Neural progenitor cell (in vitro differentiated cells): Measurements from ENCODE around the gene PTX3. TPM values are rescaled to one million over a fixed set of nuclear protein-coding genes. Genes with fewer than 3 reads are reported as not detected.

Source experiments
- DNase-seq: peaks from one replicate; pipeline ENCODE4 v3.0.0-alpha.2; 2016; ENCODE audit warnings: low spot score
- H2AFZ ChIP-seq: fragments of 200-600 bp; sonication (generic); replicated peaks from 2 replicates; pipeline ENCODE4 v1.6.1; 2016; ENCODE audit warnings: antibody characterized with exemption
- H3F3A ChIP-seq: fragments of 200-600 bp; sonication (generic); 2 replicates; pipeline ENCODE4 v1.6.1; 2016; ENCODE audit warnings: antibody characterized with exemption, low read depth
- H3K27ac ChIP-seq: fragments of 200-600 bp; sonication (generic); 2 replicates; pipeline ENCODE4 v1.5.1; 2016; ENCODE audit warnings: mild to moderate bottlenecking
- H3K27me3 ChIP-seq: fragments of 200-600 bp; sonication (generic); 2 replicates; pipeline ENCODE4 v1.6.1; 2016; ENCODE audit warnings: mild to moderate bottlenecking, moderate library complexity
- H3K36me3 ChIP-seq: fragments of 200-600 bp; sonication (generic); 2 replicates; pipeline ENCODE4 v1.5.1; 2016
- H3K4me1 ChIP-seq: fragments of 200-600 bp; sonication (generic); 2 replicates; pipeline ENCODE4 v1.6.1; 2016; ENCODE audit warnings: mixed run types
- H3K4me2 ChIP-seq: fragments of 200-600 bp; sonication (generic); 2 replicates; pipeline ENCODE4 v1.6.1; 2016
- H3K4me3 ChIP-seq: fragments of 200-600 bp; sonication (generic); 2 replicates; pipeline ENCODE4 v1.5.1; 2016
- H3K79me2 ChIP-seq: fragments of 200-600 bp; sonication (generic); 2 replicates; pipeline ENCODE4 v1.6.1; 2016; ENCODE audit warnings: low read depth
- H3K9ac ChIP-seq: fragments of 200-600 bp; sonication (generic); 2 replicates; pipeline ENCODE4 v1.6.1; 2016
- H3K9me3 ChIP-seq: fragments of 200-600 bp; sonication (generic); 2 replicates; pipeline ENCODE4 v1.5.1; 2016; ENCODE audit warnings: low read depth
- H4K20me1 ChIP-seq: fragments of 200-600 bp; sonication (generic); 2 replicates; pipeline ENCODE4 v1.6.1; 2016; ENCODE audit warnings: low read depth
- H3K27ac Mint-ChIP-seq: 3 replicates; pipeline ENCODE4 v1.8.0; 2021; ENCODE audit warnings: mixed read lengths
- H3K27me3 Mint-ChIP-seq: 2 replicates; pipeline ENCODE4 v1.8.0; 2022; ENCODE audit warnings: low read depth, mild to moderate bottlenecking, inconsistent platforms, moderate library complexity, mixed read lengths; ENCODE audit not compliant: insufficient read depth
- H3K36me3 Mint-ChIP-seq: 3 replicates; pipeline ENCODE4 v1.8.0; 2021; ENCODE audit warnings: mixed read lengths
- H3K4me1 Mint-ChIP-seq: 3 replicates; pipeline ENCODE4 v1.8.0; 2021; ENCODE audit warnings: mixed read lengths
- H3K4me3 Mint-ChIP-seq: 3 replicates; pipeline ENCODE4 v1.8.0; 2021; ENCODE audit warnings: mild to moderate bottlenecking, moderate library complexity, mixed read lengths
- H3K9me3 Mint-ChIP-seq: 3 replicates; pipeline ENCODE4 v1.8.0; 2020; ENCODE audit warnings: mixed read lengths
- CTCF ChIP-seq: fragments of 200-600 bp; sonication (generic); IDR thresholded peaks from 2 replicates; pipeline ENCODE4 v1.5.1; 2017; ENCODE audit warnings: antibody characterized with exemption, mild to moderate bottlenecking
- EZH2 ChIP-seq: fragments of 200-600 bp; sonication (generic); IDR thresholded peaks from 2 replicates; pipeline ENCODE4 v1.6.1; 2017; ENCODE audit warnings: antibody characterized with exemption, mild to moderate bottlenecking, moderate library complexity
- EZH2phosphoT487 ChIP-seq: fragments of 200-600 bp; sonication (generic); IDR thresholded peaks from 2 replicates; pipeline ENCODE4 v1.6.1; 2017; ENCODE audit warnings: antibody characterized with exemption
- total RNA-seq: library from RNA; depleted of rRNA; stranded (reverse); fragments of >200 nt; gene quantifications from 2 replicates; pipeline ENCODE4 v1.2.3, GENCODE V29; 2015; ENCODE audit warnings: low replicate concordance

Gene PTX3
- total RNA-seq, 1 donor from 2014 or later: 9.0 TPM

- DNase-seq: no peak
- Histone ChIP-seq H3K27me3 (no peaks in the 10 kb centered on the region), H3K4me1 (no peaks in the 10 kb centered on the region), H3K27ac (no peak overlapping the region), H2AFZ (no peak overlapping the region), H3K4me2 (no peak overlapping the region), H3K9ac (no peak overlapping the region), H3F3A (no peaks in the 10 kb centered on the region), H3K36me3 (no peaks in the 10 kb centered on the region), H3K9me3 (no peaks in the 10 kb centered on the region), H3K4me3 (no peak overlapping the region), H3K79me2 (no peaks in the 10 kb centered on the region), H4K20me1 (no peaks in the 10 kb centered on the region)
- peaks cover 7% of the 10 kb centered on the region for H3K9me3 Mint-ChIP-seq
- no peak overlapping the region for H3K27ac Mint-ChIP-seq
- TF ChIP-seq EZH2phosphoT487: no peak
- TF ChIP-seq CTCF: no peak
- no peak for TF ChIP-seq EZH2
- no peak overlapping the region for H3K4me3 Mint-ChIP-seq
- no peaks in the 10 kb centered on the region for H3K27me3 Mint-ChIP-seq
- no peaks in the 10 kb centered on the region for H3K4me1 Mint-ChIP-seq
- peaks cover 22% of the 10 kb centered on the region for H3K36me3 Mint-ChIP-seq
Observed at GRCh38 chr3:157472648-157473047, 36.0 kb downstream of the PTX3 start.

- Histone ChIP-seq H3K79me2 (no peaks in the 10 kb centered on the region), H3K9ac (no peak overlapping the region), H3K4me3 (no peak overlapping the region), H2AFZ (no peak overlapping the region), H3K4me2 (no peak overlapping the region), H3K27me3 (no peaks in the 10 kb centered on the region), H3K27ac (no peak overlapping the region), H3F3A (no peaks in the 10 kb centered on the region), H3K4me1 (no peaks in the 10 kb centered on the region), H3K9me3 (no peaks in the 10 kb centered on the region), H4K20me1 (no peaks in the 10 kb centered on the region), H3K36me3 (no peaks in the 10 kb centered on the region)
- DNase-seq: no peak
- peaks cover 9% of the 10 kb centered on the region for H3K9me3 Mint-ChIP-seq
- H3K36me3 Mint-ChIP-seq: peaks cover 16% of the 10 kb centered on the region
- H3K27me3 Mint-ChIP-seq: no peaks in the 10 kb centered on the region
- TF ChIP-seq CTCF: no peak
- no peak for TF ChIP-seq EZH2
- TF ChIP-seq EZH2phosphoT487: no peak
- no peak overlapping the region for H3K27ac Mint-ChIP-seq
- no peaks in the 10 kb centered on the region for H3K4me1 Mint-ChIP-seq
- H3K4me3 Mint-ChIP-seq: no peak overlapping the region
Observed at GRCh38 chr3:157475921-157476414, 39.3 kb downstream of the PTX3 start.

GRCh38 chr3:157477441-157477840 lies 40.8 kb downstream of the PTX3 start:
- H3K79me2 ChIP-seq: no peaks in the 10 kb centered on the region
- H3F3A ChIP-seq: no peaks in the 10 kb centered on the region
- TF ChIP-seq EZH2: no peak
- TF ChIP-seq CTCF: no peak
- no peak for TF ChIP-seq EZH2phosphoT487
- Mint-ChIP-seq H3K4me3 (no peak overlapping the region), H3K27me3 (no peaks in the 10 kb centered on the region), H3K9me3 (peaks cover 22% of the 10 kb centered on the region), H3K36me3 (peaks cover 26% of the 10 kb centered on the region), H3K4me1 (no peaks in the 10 kb centered on the region), H3K27ac (no peak overlapping the region)
- no peaks in the 10 kb centered on the region for H3K36me3 ChIP-seq
- H3K4me2 ChIP-seq: no peak overlapping the region
- H2AFZ ChIP-seq: no peak overlapping the region
- no peak overlapping the region for H3K9ac ChIP-seq
- H3K27me3 ChIP-seq: no peaks in the 10 kb centered on the region
- peaks cover 6% of the 10 kb centered on the region for H3K9me3 ChIP-seq
- no peaks in the 10 kb centered on the region for H4K20me1 ChIP-seq
- no peak overlapping the region for H3K27ac ChIP-seq
- DNase-seq: no peak
- no peak overlapping the region for H3K4me3 ChIP-seq
- no peaks in the 10 kb centered on the region for H3K4me1 ChIP-seq
